Spleen (tissue), 11 donors: ENCODE results near the gene ANO7. TPM values are rescaled to one million over a fixed set of nuclear protein-coding genes. Genes with fewer than 3 reads are reported as not detected.

ENCODE experiments used
- DNase-seq: peaks from one replicate; pipeline ENCODE4 v3.0.0-alpha.2; 2020
- H3K27ac ChIP-seq, 8 donors: fragments of 200-600 bp; sonication (generic) in 7 of 8; 1 replicate in 4 of 8; 2 replicates in 4 of 8; pipeline versions ENCODE4 v1.5.0 to v1.8.0; 2016 to 2021; ENCODE audit warnings: inconsistent platforms in 4 of 8, mild to moderate bottlenecking in 4 of 8, moderate library complexity in 1 of 8
- H3K27me3 ChIP-seq, 7 donors: fragments of 200-600 bp; sonication (generic) in 6 of 7; replicated peaks in 1 of 7; 1 replicate in 4 of 7; 2 replicates in 3 of 7; pipeline versions ENCODE4 v1.5.0 to v1.8.0; 2016 to 2021; ENCODE audit warnings: inconsistent platforms in 3 of 7, mild to moderate bottlenecking in 1 of 7
- H3K36me3 ChIP-seq, 6 donors: fragments of 200-600 bp; sonication (generic) in 5 of 6; 1 replicate in 4 of 6; 2 replicates in 2 of 6; pipeline versions ENCODE4 v1.5.0 to v1.8.0; 2016 to 2021; ENCODE audit warnings: inconsistent platforms in 2 of 6
- H3K4me1 ChIP-seq, 6 donors: fragments of 200-600 bp; sonication (generic) in 5 of 6; 1 replicate in 3 of 6; 2 replicates in 3 of 6; pipeline versions ENCODE4 v1.5.0 to v1.8.0; 2016 to 2021; ENCODE audit warnings: inconsistent platforms in 3 of 6
- H3K4me3 ChIP-seq, 8 donors: fragments of 200-600 bp; sonication (generic) in 7 of 8; 1 replicate in 4 of 8; 2 replicates in 4 of 8; pipeline versions ENCODE4 v1.5.0 to v1.8.0; 2016 to 2021; ENCODE audit warnings: inconsistent platforms in 4 of 8, mild to moderate bottlenecking in 4 of 8, moderate library complexity in 2 of 8
- H3K9me3 ChIP-seq, 8 donors: fragments of 200-600 bp; sonication (generic) in 7 of 8; 1 replicate in 4 of 8; 2 replicates in 4 of 8; pipeline versions ENCODE4 v1.5.0 to v1.8.0; 2016 to 2021; ENCODE audit warnings: inconsistent platforms in 4 of 8
- CTCF ChIP-seq, 11 experiments: fragments of 200-600 bp in 7 of 11; fragments of 450-650 bp in 4 of 11; sonication (generic) in 4 of 11; IDR thresholded peaks in 8 of 11; conservative IDR thresholded peaks in 3 of 11; 1 replicate in 7 of 11; 2 replicates in 4 of 11; pipeline versions ENCODE4 v1.4.0 to v1.8.0; 2016 to 2021; ENCODE audit warnings: antibody characterized with exemption in 11 of 11, inconsistent platforms in 4 of 11, mild to moderate bottlenecking in 1 of 11
- POLR2A ChIP-seq, 3 donors: fragments of 450-650 bp; IDR thresholded peaks; one replicate each; pipeline ENCODE4 v1.5.1; 2017; ENCODE audit warnings: antibody characterized with exemption in 3 of 3, mild to moderate bottlenecking in 1 of 3
- POLR2AphosphoS5 ChIP-seq, 3 donors: sonication (generic); formaldehyde crosslinking; IDR thresholded peaks; one replicate each; pipeline ENCODE4 v1.5.1; 2017; ENCODE audit warnings: antibody characterized with exemption in 3 of 3
- WGBS, 5 donors: extraction: QIAGEN DNeasy Blood & Tissue Kit in 3 of 5; methylation state at CpG; one replicate each; pipeline versions ENCODE4 v1.1.5 to v1.1.7; 2013 to 2018; 5-methylcytosine and 5-hydroxymethylcytosine counted together
- intact Hi-C: fragments of 100-400 bp; cut with DNase I; formaldehyde crosslinking; loops from one replicate; pipeline ENCODE4 v1.15.0; 2023; ENCODE audit warnings: low total_unique reads
- polyA plus RNA-seq, 3 donors: library from polyadenylated mRNA; stranded (reverse); fragments of 200-250 nt; gene quantifications; one replicate each; pipeline ENCODE4 v1.2.1, GENCODE V29; 2013
- total RNA-seq, 7 donors: library from RNA; depleted of rRNA in 3 of 7; stranded (reverse); fragments of >200 nt in 3 of 7; fragmentation: NEBNext Ultra II Directional in 4 of 7; extraction: Animal tissue kit (Norgen Biotek cat#: 25700) in 4 of 7; gene quantifications; one replicate each; pipeline versions ENCODE4 v1.1.0 to v1.2.1, GENCODE V29; 2016 to 2021
- donor health status: healthy with polysubstance abuse.
- donor health status: DM: no; HTN: no; CAD: no; lungs with moderate emphysema.
- donor health status: DM: no; HTN: no; CAD: no.
- donor health status: Bipolar disorder and iron deficiency.
- donor health status: healthy.
- donor health status: DM: no; HTN: no; CAD: no.
- donor health status: DM: yes; HTN: yes; CAD: no.

The ANO7 gene
- total and polyA plus RNA-seq, 10 donors, result 0.46 to 3.5 (median 2.4) TPM

DNA sequence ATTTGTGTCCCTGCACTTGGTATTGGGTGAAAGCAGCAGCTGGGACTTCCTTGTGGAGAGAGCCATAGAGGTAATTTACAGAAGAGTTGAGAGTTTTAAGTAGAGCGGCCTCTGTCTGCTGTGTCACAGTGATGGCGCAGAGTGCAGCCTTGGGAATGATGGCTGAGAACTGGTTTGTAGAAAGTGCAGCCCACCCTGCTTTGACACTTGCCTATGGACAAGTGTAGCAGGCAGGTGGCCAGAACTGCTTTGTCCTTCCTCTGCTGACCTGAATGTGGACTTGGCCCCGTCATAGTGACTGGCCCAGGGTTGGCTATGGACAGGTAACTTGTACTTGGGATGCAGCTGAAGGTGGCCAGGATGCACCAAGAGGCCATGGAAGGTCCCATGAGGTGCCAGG lies 6.4 kb upstream of the ANO7 start:
- no peak overlapping the region for H3K4me3 ChIP-seq
- peaks cover 0 to 5% (median 0%) of the 10 kb centered on the region in 6 donors for H3K4me1 ChIP-seq
- peaks cover 0 to 76% (median 34%) of the 10 kb centered on the region in 6 donors for H3K36me3 ChIP-seq
- 95 to 100% (median 98%) methylated on average over 3 of the region's 3 CpGs for WGBS, 5 donors
- peaks cover 0 to 5% (median 0%) of the 10 kb centered on the region in 7 donors for H3K27me3 ChIP-seq
- peak; percentile 67 for DNase-seq
- no peak for TF ChIP-seq POLR2A (IDR thresholded peaks at IDR 0.05)
- no peak for TF ChIP-seq CTCF (IDR thresholded peaks at IDR 0.05 in 8 of 11, conservative IDR thresholded peaks at IDR 0.05 in 3 of 11)
- no peak for TF ChIP-seq POLR2AphosphoS5 (IDR thresholded peaks at IDR 0.05)
- intact Hi-C loops, result no loop called here
- no peak overlapping the region for H3K27ac ChIP-seq
- no peaks in the 10 kb centered on the region for H3K9me3 ChIP-seq

GRCh38 chr2:241182531-241183133 lies 5.8 kb upstream of the ANO7 start:
- no peak for TF ChIP-seq CTCF (IDR thresholded peaks at IDR 0.05 in 8 of 11, conservative IDR thresholded peaks at IDR 0.05 in 3 of 11)
- TF ChIP-seq POLR2AphosphoS5 (IDR thresholded peaks at IDR 0.05), result no peak
- no peak for TF ChIP-seq POLR2A (IDR thresholded peaks at IDR 0.05)
- WGBS, 5 donors, result 92 to 96% (median 95%) methylated on average over 28 of the region's 28 CpGs

GRCh38 chr2:241183221-241183620 lies 5.3 kb upstream of the ANO7 start:
- TF ChIP-seq POLR2AphosphoS5 (IDR thresholded peaks at IDR 0.05) (no peak), CTCF (IDR thresholded peaks at IDR 0.05 in 8 of 11, conservative IDR thresholded peaks at IDR 0.05 in 3 of 11) (no peak), POLR2A (IDR thresholded peaks at IDR 0.05) (no peak)
- no peaks in the 10 kb centered on the region for H3K9me3 ChIP-seq
- no peak overlapping the region for H3K27ac ChIP-seq
- peaks cover 0 to 12% (median 0%) of the 10 kb centered on the region in 7 donors for H3K27me3 ChIP-seq
- H3K4me1 ChIP-seq, result peaks cover 0 to 10% (median 3%) of the 10 kb centered on the region in 6 donors
- WGBS, 5 donors, result 90 to 96% (median 93%) methylated on average over 9 of the region's 9 CpGs
- intact Hi-C loops, result no loop called here
- peaks cover 0 to 65% (median 25%) of the 10 kb centered on the region in 6 donors for H3K36me3 ChIP-seq
- DNase-seq, result peak; percentile 42
- no peak overlapping the region for H3K4me3 ChIP-seq

More at GRCh38 chr2:241182531-241183133, 5.8 kb upstream of the ANO7 start:
- H3K9me3 ChIP-seq, result no peaks in the 10 kb centered on the region
- intact Hi-C loops, result no loop called here
- H3K4me3 ChIP-seq, result no peak overlapping the region
- peaks cover 0 to 8% (median 0%) of the 10 kb centered on the region in 7 donors for H3K27me3 ChIP-seq
- H3K4me1 ChIP-seq, result peaks cover 0 to 5% (median 0%) of the 10 kb centered on the region in 6 donors
- peak; percentile 41 for DNase-seq
- peaks cover 0 to 71% (median 31%) of the 10 kb centered on the region in 6 donors for H3K36me3 ChIP-seq
- H3K27ac ChIP-seq, result no peak overlapping the region

DNA sequence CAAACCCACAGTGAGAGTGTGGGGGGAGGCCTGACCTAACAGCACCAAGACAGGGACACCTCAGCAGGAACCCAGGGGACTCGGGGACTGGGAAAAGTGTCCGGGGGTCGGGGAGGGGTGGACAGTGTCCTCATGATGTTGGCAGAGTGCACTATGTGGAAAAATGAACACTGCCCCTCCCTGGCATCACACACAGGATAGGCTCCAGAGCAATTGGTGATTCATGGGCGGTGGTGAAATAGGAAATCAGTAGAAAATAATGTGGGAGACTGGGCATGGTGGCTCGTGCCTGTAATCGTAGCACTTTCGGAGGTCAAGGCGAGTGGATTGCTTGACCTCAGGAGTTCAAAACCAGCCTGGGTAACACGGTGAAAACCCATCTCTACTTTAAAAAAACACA lies 3.6 kb upstream of the ANO7 start:
- peak; percentile 34 for DNase-seq
- H3K27ac ChIP-seq, result no peak overlapping the region
- intact Hi-C loops, result no loop called here
- H3K4me1 ChIP-seq, result peaks cover 0 to 17% (median 7%) of the 10 kb centered on the region in 6 donors
- peaks cover 0 to 48% (median 15%) of the 10 kb centered on the region in 6 donors for H3K36me3 ChIP-seq
- no peaks in the 10 kb centered on the region for H3K9me3 ChIP-seq
- peaks cover 0 to 17% (median 0%) of the 10 kb centered on the region in 7 donors for H3K27me3 ChIP-seq
- TF ChIP-seq CTCF (IDR thresholded peaks at IDR 0.05 in 8 of 11, conservative IDR thresholded peaks at IDR 0.05 in 3 of 11), result no peak
- TF ChIP-seq POLR2A (IDR thresholded peaks at IDR 0.05), result no peak
- TF ChIP-seq POLR2AphosphoS5 (IDR thresholded peaks at IDR 0.05), result no peak
- no peak overlapping the region for H3K4me3 ChIP-seq
- WGBS, 5 donors, result 67 to 80% (median 77%) methylated on average over 9 of the region's 9 CpGs
